Calu3 (cell line): Measurements from ENCODE around the gene GFRA4. TPM values are rescaled to one million over a fixed set of nuclear protein-coding genes. Genes with fewer than 3 reads are reported as not detected.

ENCODE experiments used
- BruUV-seq: library from RNA; stranded (reverse); fragments of 400-500 nt; replicated peaks from 2 replicates; lab custom pipeline; 2021; lab: Mats Ljungman, UMichigan
- CTCF ChIA-PET: fragments of 300-600 bp; sonication (Branson Sonifier 250); formaldehyde crosslinking; loops from one replicate; lab custom pipeline; 2022; ENCODE audit warnings: antibody characterized with exemption; lab: Charles Lee
- DNase-seq: peaks from one replicate; pipeline ENCODE4 v3.0.0; 2022
- H3K27ac Mint-ChIP-seq: one replicate; pipeline ENCODE4 v1.8.0; 2022; ENCODE audit warnings: mixed read lengths; ENCODE audit not compliant: unreplicated experiment
- H3K27me3 Mint-ChIP-seq: one replicate; pipeline ENCODE4 v1.8.0; 2022; ENCODE audit warnings: mixed read lengths; ENCODE audit not compliant: unreplicated experiment
- H3K36me3 Mint-ChIP-seq: one replicate; pipeline ENCODE4 v1.8.0; 2022; ENCODE audit warnings: mild to moderate bottlenecking, moderate library complexity, mixed read lengths; ENCODE audit not compliant: insufficient read depth, unreplicated experiment
- H3K4me1 Mint-ChIP-seq: one replicate; pipeline ENCODE4 v1.8.0; 2022; ENCODE audit warnings: mild to moderate bottlenecking, low read depth, mixed read lengths; ENCODE audit not compliant: unreplicated experiment
- H3K4me3 Mint-ChIP-seq: one replicate; pipeline ENCODE4 v1.8.0; 2022; ENCODE audit warnings: mild to moderate bottlenecking, low read depth, moderate library complexity, mixed read lengths; ENCODE audit not compliant: unreplicated experiment
- H3K9me3 Mint-ChIP-seq: one replicate; pipeline ENCODE4 v1.8.0; 2022; ENCODE audit warnings: low read depth, mixed read lengths; ENCODE audit not compliant: unreplicated experiment
- CTCF ChIP-seq: fragments of 200-600 bp; IDR thresholded peaks from one replicate; pipeline ENCODE4 v1.8.0; 2022; ENCODE audit warnings: antibody characterized with exemption; ENCODE audit not compliant: unreplicated experiment
- intact Hi-C: fragments of 100-400 bp; cut with micrococcal nuclease; formaldehyde crosslinking; loops from one replicate; pipeline ENCODE4 v1.10.0; 2022; ENCODE audit not compliant: unreplicated experiment
- total RNA-seq: library from RNA; stranded (reverse); gene quantifications from 2 replicates; pipeline ENCODE4 v1.2.3, GENCODE V29; 2022

Gene GFRA4
- total RNA-seq, 1 experiment from 2014 or later: not detected

- intact Hi-C loops: no loop called here
- DNase-seq: no peak
- H3K9me3 Mint-ChIP-seq: peaks cover 3% of the 10 kb centered on the region
- peaks cover 6% of the 10 kb centered on the region for H3K36me3 Mint-ChIP-seq
- no TSS peak for BruUV-seq
- no peaks in the 10 kb centered on the region for H3K4me1 Mint-ChIP-seq
- TF ChIP-seq CTCF: no peak
- CTCF ChIA-PET: no interaction called here
- H3K27me3 Mint-ChIP-seq: no peaks in the 10 kb centered on the region
- H3K27ac Mint-ChIP-seq: no peak overlapping the region
- H3K4me3 Mint-ChIP-seq: no peak overlapping the region
Observed at GRCh38 chr20:3640259-3640658, 22.9 kb downstream of the GFRA4 start.

- BruUV-seq: no TSS peak
- TF ChIP-seq CTCF: no peak
- no peaks in the 10 kb centered on the region for H3K36me3 Mint-ChIP-seq
Observed at GRCh38 chr20:3635346-3635745, 27.9 kb downstream of the GFRA4 start.

DNA sequence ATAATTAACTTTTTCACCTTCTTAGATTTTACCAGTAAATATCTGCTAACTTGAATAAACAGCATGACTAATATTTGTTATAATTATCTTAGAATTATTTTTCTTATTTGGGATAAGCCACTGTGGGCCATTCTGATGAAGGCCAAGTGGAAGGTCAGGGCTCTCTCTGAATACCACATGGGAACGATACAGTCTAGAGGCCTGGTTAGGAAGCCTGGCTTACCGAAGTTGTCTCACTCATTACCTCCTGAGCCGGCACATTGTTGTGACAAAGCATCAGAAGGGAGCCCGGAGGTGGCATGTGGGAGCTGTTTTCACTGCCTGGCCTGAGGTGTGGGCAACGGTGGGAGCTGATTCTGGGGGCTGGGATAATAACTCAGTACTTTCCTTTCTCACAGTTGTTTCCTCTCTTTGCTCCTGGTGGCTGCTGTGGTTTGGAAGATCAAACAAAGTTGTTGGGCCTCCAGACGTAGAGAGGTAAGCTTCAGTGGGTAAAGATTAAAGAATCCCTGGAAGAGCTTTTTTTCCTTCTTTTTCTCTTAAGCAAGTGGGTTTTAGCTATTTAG lies 29.2 kb downstream of the GFRA4 start:
- Mint-ChIP-seq H3K27me3 (no peaks in the 10 kb centered on the region), H3K9me3 (no peaks in the 10 kb centered on the region), H3K36me3 (no peaks in the 10 kb centered on the region), H3K27ac (no peak overlapping the region), H3K4me3 (no peak overlapping the region), H3K4me1 (no peaks in the 10 kb centered on the region)
- no TSS peak for BruUV-seq
- TF ChIP-seq CTCF: no peak
- intact Hi-C loops: no loop called here
- DNase-seq: no peak
- CTCF ChIA-PET: no interaction called here

More at GRCh38 chr20:3635346-3635745, 27.9 kb downstream of the GFRA4 start:
- H3K27me3 Mint-ChIP-seq: no peaks in the 10 kb centered on the region
- intact Hi-C loops: no loop called here
- H3K4me3 Mint-ChIP-seq: no peak overlapping the region
- no peaks in the 10 kb centered on the region for H3K9me3 Mint-ChIP-seq
- CTCF ChIA-PET: no interaction called here
- H3K27ac Mint-ChIP-seq: no peak overlapping the region
- no peak for DNase-seq
- H3K4me1 Mint-ChIP-seq: no peaks in the 10 kb centered on the region

GRCh38 chr20:3632311-3633004 lies 30.7 kb downstream of the GFRA4 start:
- no TSS peak for BruUV-seq
- H3K36me3 Mint-ChIP-seq: no peaks in the 10 kb centered on the region
- DNase-seq: no peak
- intact Hi-C loops: no loop called here
- H3K4me1 Mint-ChIP-seq: no peaks in the 10 kb centered on the region
- H3K27me3 Mint-ChIP-seq: no peaks in the 10 kb centered on the region
- H3K4me3 Mint-ChIP-seq: no peak overlapping the region
- CTCF ChIA-PET: no interaction called here
- TF ChIP-seq CTCF: no peak
- H3K27ac Mint-ChIP-seq: no peak overlapping the region
- no peaks in the 10 kb centered on the region for H3K9me3 Mint-ChIP-seq
